ENCODE results near the gene MYO16.

MYO16 gene

DNA sequence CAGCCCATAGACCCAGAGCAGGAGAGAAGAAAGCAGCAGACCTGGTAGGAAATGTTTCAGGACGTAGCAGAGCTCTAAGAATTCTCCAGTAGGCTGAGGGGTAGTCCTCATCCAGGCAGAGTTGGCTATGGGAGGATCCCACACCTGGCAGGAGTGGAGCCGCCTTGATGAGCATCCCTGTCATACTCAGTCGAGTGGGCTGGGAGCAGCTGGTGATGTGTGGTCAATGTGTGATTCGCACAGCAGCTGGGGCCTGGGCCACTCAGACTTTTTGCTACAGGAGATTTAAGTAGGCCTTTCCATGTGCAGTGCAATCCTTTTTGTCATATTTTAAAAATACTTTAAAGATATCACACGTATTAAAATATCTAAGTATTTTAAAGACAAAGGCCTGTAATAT lies 56.6 kb downstream of the MYO16 start:
- no peak overlapping the region for H3K9ac ChIP-seq (ENCODE audit: low read length in 2 of 2)
- no peak overlapping the region for H3K27ac ChIP-seq (ENCODE audit: low read length)
- H3K27me3 ChIP-seq (ENCODE audit: control insufficient read depth in 1 of 2, insufficient read depth in 2 of 2, low read length in 2 of 2), result no peaks in the 10 kb centered on the region
- H3K36me3 ChIP-seq (ENCODE audit: control insufficient read depth in 2 of 2, insufficient read depth in 2 of 2, low read length in 2 of 2), result no peaks in the 10 kb centered on the region
- no peak overlapping the region for H3K4me3 ChIP-seq (ENCODE audit: low read length in 2 of 2)
- H3K9me3 ChIP-seq (ENCODE audit: control insufficient read depth in 2 of 2, low read length in 2 of 2), result no peaks in the 10 kb centered on the region
- no peaks in the 10 kb centered on the region for H3K4me1 ChIP-seq (ENCODE audit: control insufficient read depth, insufficient read depth, low read length)

DNA sequence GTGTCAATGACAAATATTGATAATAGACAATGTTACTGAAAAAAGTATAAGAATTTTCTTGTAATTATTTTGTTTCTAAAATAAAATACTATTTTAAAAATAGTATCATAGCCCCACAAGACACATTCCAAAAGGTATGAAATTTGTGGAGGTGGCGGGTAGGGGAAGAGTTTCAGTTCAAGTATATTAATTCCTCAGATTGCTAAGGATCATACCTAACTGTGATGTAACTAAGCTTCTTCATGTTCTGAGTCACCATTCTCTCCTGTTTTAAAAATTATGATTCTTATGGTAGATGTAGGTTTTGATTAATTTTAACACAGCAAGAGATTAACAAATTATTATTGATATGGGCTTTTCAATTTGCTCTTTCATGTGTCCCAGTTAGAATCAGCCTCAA lies 61.3 kb downstream of the MYO16 start:
- Histone ChIP-seq H3K4me1 (ENCODE audit: control insufficient read depth, insufficient read depth, low read length) (no peaks in the 10 kb centered on the region), H3K27me3 (ENCODE audit: control insufficient read depth in 1 of 2, insufficient read depth in 2 of 2, low read length in 2 of 2) (no peaks in the 10 kb centered on the region), H3K9me3 (ENCODE audit: control insufficient read depth in 2 of 2, low read length in 2 of 2) (no peaks in the 10 kb centered on the region), H3K27ac (ENCODE audit: low read length) (no peak overlapping the region), H3K9ac (ENCODE audit: low read length in 2 of 2) (no peak overlapping the region), H3K4me3 (ENCODE audit: low read length in 2 of 2) (no peak overlapping the region), H3K36me3 (ENCODE audit: control insufficient read depth in 2 of 2, insufficient read depth in 2 of 2, low read length in 2 of 2) (no peaks in the 10 kb centered on the region)

DNA sequence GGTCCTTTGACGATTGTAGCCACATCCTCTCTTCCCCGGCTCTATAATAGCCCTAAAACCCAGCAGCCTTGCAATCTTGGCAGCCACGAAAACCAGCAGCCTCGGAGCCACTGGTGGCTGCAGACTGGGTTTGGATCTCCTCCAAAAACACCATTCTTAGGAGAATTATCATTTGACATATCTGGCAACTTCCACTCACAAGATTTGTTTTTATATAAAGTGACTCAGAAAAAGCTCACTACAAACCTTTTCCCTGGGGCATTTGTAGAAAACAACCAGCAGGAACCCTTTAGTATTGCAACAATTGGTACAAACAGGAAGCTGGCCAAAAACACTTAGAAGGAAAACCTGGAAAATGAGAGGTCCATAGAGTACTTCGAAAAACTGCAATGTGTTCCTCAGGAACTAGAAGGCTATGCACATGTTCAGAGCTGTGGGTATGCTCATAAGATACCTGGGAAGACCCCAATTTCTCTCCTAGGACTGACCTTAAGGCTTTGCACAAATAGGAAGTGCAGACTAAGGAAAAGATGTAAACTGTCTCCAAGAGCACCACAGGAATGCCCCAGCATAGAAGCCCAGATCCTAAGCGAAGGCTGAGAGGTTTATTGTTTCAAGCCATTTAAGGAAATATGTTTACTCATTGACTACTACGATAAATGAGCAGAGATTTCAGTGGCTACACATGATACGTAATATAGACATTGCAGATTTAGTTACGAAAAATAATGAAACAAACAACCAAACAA lies 71.2 kb downstream of the MYO16 start:
- no peak overlapping the region for H3K9ac ChIP-seq (ENCODE audit: low read length in 2 of 2)
- H3K36me3 ChIP-seq (ENCODE audit: control insufficient read depth in 2 of 2, insufficient read depth in 2 of 2, low read length in 2 of 2), result no peaks in the 10 kb centered on the region
- no peaks in the 10 kb centered on the region for H3K27me3 ChIP-seq (ENCODE audit: control insufficient read depth in 1 of 2, insufficient read depth in 2 of 2, low read length in 2 of 2)
- peaks cover 2 to 5% of the 10 kb centered on the region in 2 donors for H3K9me3 ChIP-seq (ENCODE audit: control insufficient read depth in 2 of 2, low read length in 2 of 2)
- H3K4me3 ChIP-seq (ENCODE audit: low read length in 2 of 2), result no peak overlapping the region
- no peak overlapping the region for H3K27ac ChIP-seq (ENCODE audit: low read length)
- H3K4me1 ChIP-seq (ENCODE audit: control insufficient read depth, insufficient read depth, low read length), result no peaks in the 10 kb centered on the region

DNA sequence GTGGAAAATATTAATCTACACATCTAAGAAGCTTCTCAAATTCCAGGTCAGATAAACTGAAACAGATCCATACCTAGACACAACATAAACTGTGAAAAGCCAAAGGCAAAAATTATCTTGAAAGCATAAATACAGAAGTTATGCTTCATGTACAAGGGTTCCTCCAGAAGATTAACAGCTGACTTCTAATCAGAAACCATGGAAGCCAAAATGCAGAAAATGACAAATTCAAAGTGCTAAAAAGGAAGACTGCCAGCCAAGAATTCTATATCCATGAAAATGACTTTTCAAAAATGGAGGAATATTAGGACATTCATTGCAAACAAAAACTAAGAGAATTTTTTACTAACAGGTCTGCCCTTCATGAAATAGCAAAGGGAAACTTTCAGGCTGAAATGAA lies 72.8 kb downstream of the MYO16 start:
- Histone ChIP-seq H3K4me1 (ENCODE audit: control insufficient read depth, insufficient read depth, low read length) (no peaks in the 10 kb centered on the region), H3K27ac (ENCODE audit: low read length) (no peak overlapping the region), H3K27me3 (ENCODE audit: control insufficient read depth in 1 of 2, insufficient read depth in 2 of 2, low read length in 2 of 2) (no peaks in the 10 kb centered on the region), H3K9me3 (ENCODE audit: control insufficient read depth in 2 of 2, low read length in 2 of 2) (peaks cover 2 to 5% of the 10 kb centered on the region in 2 donors), H3K36me3 (ENCODE audit: control insufficient read depth in 2 of 2, insufficient read depth in 2 of 2, low read length in 2 of 2) (no peaks in the 10 kb centered on the region), H3K4me3 (ENCODE audit: low read length in 2 of 2) (no peak overlapping the region), H3K9ac (ENCODE audit: low read length in 2 of 2) (no peak overlapping the region)

DNA sequence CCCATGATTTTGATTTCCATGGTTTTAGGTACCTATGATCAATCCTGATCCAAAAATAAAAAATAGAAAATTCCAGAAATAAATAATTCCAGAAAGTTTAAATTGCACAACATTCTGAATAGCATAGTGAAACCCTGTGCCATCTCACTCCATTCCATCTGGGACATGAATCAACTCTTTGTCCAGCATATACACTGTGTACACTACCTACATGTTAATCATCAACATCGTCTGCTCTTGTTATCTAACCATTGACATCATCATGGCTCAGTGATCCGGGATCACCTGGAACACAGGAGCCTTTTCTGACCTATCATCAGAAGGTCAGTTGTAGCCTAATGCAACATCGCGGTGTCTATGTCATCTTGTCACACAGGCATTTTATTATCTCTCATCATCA lies 75.6 kb downstream of the MYO16 start:
- peaks cover 2 to 5% of the 10 kb centered on the region in 2 donors for H3K9me3 ChIP-seq (ENCODE audit: control insufficient read depth in 2 of 2, low read length in 2 of 2)
- no peaks in the 10 kb centered on the region for H3K27me3 ChIP-seq (ENCODE audit: control insufficient read depth in 1 of 2, insufficient read depth in 2 of 2, low read length in 2 of 2)
- no peak overlapping the region for H3K4me3 ChIP-seq (ENCODE audit: low read length in 2 of 2)
- no peaks in the 10 kb centered on the region for H3K36me3 ChIP-seq (ENCODE audit: control insufficient read depth in 2 of 2, insufficient read depth in 2 of 2, low read length in 2 of 2)
- H3K27ac ChIP-seq (ENCODE audit: low read length), result no peak overlapping the region
- H3K4me1 ChIP-seq (ENCODE audit: control insufficient read depth, insufficient read depth, low read length), result no peaks in the 10 kb centered on the region
- H3K9ac ChIP-seq (ENCODE audit: low read length in 2 of 2), result no peak overlapping the region

DNA sequence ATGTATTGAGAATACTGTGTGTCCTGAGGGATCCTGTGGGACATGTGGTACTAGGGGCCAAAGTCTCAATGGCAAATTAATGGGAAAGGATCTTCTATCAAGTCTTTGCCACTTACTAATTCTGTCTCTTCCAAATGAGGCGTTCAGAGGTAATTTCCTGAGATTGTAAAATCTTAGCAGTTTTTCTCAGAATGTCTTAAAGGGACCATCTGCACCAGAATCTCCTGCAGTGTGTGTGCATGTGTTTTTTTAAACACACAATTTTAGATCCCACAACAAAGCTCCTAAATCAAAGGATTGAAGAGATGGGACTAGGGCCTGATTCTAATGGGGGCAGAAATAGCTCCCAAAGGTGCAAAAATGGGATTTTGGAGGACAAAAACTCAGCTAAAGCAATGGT lies 78.2 kb downstream of the MYO16 start:
- Histone ChIP-seq H3K27me3 (ENCODE audit: control insufficient read depth in 1 of 2, insufficient read depth in 2 of 2, low read length in 2 of 2) (no peaks in the 10 kb centered on the region), H3K36me3 (ENCODE audit: control insufficient read depth in 2 of 2, insufficient read depth in 2 of 2, low read length in 2 of 2) (no peaks in the 10 kb centered on the region), H3K4me1 (ENCODE audit: control insufficient read depth, insufficient read depth, low read length) (no peaks in the 10 kb centered on the region), H3K9me3 (ENCODE audit: control insufficient read depth in 2 of 2, low read length in 2 of 2) (no peaks in the 10 kb centered on the region), H3K27ac (ENCODE audit: low read length) (no peak overlapping the region), H3K9ac (ENCODE audit: low read length in 2 of 2) (no peak overlapping the region), H3K4me3 (ENCODE audit: low read length in 2 of 2) (no peak overlapping the region)

DNA sequence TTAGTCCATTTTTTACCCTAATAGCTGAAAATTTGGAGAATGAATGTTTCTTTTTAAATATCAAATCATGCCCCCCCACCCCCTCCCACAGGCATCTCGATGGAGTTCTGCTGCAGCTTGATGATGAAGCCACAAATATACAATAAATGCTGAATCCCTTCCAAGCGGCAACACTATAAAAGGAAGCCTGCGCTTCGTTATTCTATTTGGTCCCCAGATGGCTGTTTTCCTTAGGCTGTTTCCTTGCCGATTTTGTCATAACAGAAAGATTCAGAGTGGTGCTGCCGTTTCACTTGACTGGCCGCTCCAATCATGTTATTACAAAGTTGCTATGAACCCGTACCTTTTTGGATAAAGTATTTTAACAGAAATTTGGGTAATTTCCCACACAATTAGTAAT lies 79.5 kb downstream of the MYO16 start:
- H3K9me3 ChIP-seq (ENCODE audit: control insufficient read depth in 2 of 2, low read length in 2 of 2), result no peaks in the 10 kb centered on the region
- H3K9ac ChIP-seq (ENCODE audit: low read length in 2 of 2), result no peak overlapping the region
- H3K4me3 ChIP-seq (ENCODE audit: low read length in 2 of 2), result no peak overlapping the region
- no peak overlapping the region for H3K27ac ChIP-seq (ENCODE audit: low read length)
- no peaks in the 10 kb centered on the region for H3K27me3 ChIP-seq (ENCODE audit: control insufficient read depth in 1 of 2, insufficient read depth in 2 of 2, low read length in 2 of 2)
- H3K4me1 ChIP-seq (ENCODE audit: control insufficient read depth, insufficient read depth, low read length), result no peaks in the 10 kb centered on the region
- H3K36me3 ChIP-seq (ENCODE audit: control insufficient read depth in 2 of 2, insufficient read depth in 2 of 2, low read length in 2 of 2), result no peaks in the 10 kb centered on the region

DNA sequence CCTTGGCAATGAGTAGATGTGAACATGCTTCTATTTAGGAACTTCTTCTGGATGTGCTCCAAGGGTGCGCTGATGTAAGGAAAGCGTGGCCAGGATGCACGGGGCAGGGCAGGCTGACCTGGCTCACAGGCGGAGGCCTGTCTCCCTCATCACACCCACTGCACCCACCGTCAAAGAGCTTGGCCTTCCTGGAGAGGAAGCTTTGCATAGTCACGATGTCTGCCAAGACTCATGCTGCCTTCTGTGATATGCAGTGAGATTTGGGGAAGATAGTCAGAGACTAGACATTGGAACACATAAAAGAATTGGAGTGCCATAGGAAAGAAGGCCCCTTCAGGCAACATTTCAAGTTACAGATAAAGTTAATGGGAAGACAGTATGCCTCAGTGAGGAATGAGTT lies 82.0 kb downstream of the MYO16 start:
- Histone ChIP-seq H3K27ac (ENCODE audit: low read length) (no peak overlapping the region), H3K36me3 (ENCODE audit: control insufficient read depth in 2 of 2, insufficient read depth in 2 of 2, low read length in 2 of 2) (no peaks in the 10 kb centered on the region), H3K4me3 (ENCODE audit: low read length in 2 of 2) (no peak overlapping the region), H3K9ac (ENCODE audit: low read length in 2 of 2) (no peak overlapping the region), H3K27me3 (ENCODE audit: control insufficient read depth in 1 of 2, insufficient read depth in 2 of 2, low read length in 2 of 2) (no peaks in the 10 kb centered on the region), H3K9me3 (ENCODE audit: control insufficient read depth in 2 of 2, low read length in 2 of 2) (no peaks in the 10 kb centered on the region), H3K4me1 (ENCODE audit: control insufficient read depth, insufficient read depth, low read length) (no peaks in the 10 kb centered on the region)

DNA sequence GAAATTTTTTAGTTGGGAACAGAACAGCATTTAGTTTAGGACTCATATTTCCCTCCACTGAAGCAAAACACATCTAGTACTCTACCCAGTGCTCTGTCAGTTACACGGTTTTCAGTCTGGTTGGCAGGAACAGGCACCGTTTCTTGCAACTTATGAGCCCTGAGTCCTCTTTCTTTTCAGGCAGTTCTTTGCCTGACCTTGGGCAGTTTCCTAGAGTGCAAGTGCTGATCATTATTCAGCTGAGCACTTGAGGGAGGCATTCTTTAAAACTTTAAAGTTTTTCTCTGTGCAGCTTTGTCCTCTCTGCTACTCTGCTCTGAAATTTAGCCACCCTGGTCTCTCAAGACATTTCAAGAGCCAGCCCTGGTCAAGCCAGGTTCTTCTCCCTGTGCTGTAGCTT lies 96.1 kb downstream of the MYO16 start:
- Histone ChIP-seq H3K27ac (ENCODE audit: low read length) (no peak overlapping the region), H3K9ac (ENCODE audit: low read length in 2 of 2) (no peak overlapping the region), H3K4me3 (ENCODE audit: low read length in 2 of 2) (no peak overlapping the region), H3K9me3 (ENCODE audit: control insufficient read depth in 2 of 2, low read length in 2 of 2) (no peaks in the 10 kb centered on the region), H3K36me3 (ENCODE audit: control insufficient read depth in 2 of 2, insufficient read depth in 2 of 2, low read length in 2 of 2) (no peaks in the 10 kb centered on the region), H3K4me1 (ENCODE audit: control insufficient read depth, insufficient read depth, low read length) (no peaks in the 10 kb centered on the region), H3K27me3 (ENCODE audit: control insufficient read depth in 1 of 2, insufficient read depth in 2 of 2, low read length in 2 of 2) (no peaks in the 10 kb centered on the region)

DNA sequence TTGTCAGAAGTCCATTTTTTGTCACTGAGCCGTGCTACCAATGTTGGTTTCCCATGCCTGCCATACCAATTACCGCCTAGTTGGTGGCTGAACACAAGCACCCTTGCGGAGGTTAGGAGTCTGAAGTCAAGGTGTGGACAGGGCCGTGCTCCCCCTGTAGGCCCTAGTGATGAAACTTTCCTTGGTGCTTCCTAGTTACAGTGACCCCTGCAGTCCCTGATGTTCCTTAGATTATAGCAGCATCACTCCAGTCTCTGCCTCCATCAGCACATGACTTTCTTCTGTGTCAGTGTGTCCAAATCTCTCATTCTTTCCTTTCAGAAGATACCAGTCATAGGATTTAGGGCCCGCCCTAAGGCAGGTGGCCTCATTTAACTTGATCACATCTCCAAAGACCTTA lies 99.0 kb downstream of the MYO16 start:
- H3K27ac ChIP-seq (ENCODE audit: low read length), result no peak overlapping the region
- H3K9me3 ChIP-seq (ENCODE audit: control insufficient read depth in 2 of 2, low read length in 2 of 2), result no peaks in the 10 kb centered on the region
- H3K9ac ChIP-seq (ENCODE audit: low read length in 2 of 2), result no peak overlapping the region
- H3K36me3 ChIP-seq (ENCODE audit: control insufficient read depth in 2 of 2, insufficient read depth in 2 of 2, low read length in 2 of 2), result no peaks in the 10 kb centered on the region
- H3K27me3 ChIP-seq (ENCODE audit: control insufficient read depth in 1 of 2, insufficient read depth in 2 of 2, low read length in 2 of 2), result no peaks in the 10 kb centered on the region
- no peaks in the 10 kb centered on the region for H3K4me1 ChIP-seq (ENCODE audit: control insufficient read depth, insufficient read depth, low read length)
- no peak overlapping the region for H3K4me3 ChIP-seq (ENCODE audit: low read length in 2 of 2)

DNA sequence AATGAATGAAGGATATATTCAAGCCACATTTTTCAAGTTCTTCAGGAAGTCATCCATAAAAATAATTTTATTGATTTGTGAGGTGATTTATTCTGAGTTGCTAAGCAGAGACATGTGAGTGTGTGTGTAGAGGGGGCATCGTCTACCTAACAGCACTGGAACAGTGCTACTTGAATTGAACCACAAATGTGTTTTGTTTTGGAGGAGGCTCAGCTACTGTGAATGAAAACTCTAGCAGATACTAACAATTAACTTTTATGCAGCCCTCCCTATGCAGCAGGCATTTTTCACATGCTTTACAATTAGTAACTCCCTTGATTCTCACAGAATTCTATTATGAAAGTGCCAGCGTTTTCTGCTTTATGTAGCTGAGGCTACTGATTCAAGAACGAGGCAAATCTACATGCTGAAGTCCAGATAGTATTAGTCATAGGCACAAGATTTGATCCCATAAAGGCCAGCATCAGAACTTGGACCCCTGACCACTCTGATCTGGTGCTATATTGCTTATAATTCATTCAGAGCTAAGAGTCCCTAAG lies 103.7 kb downstream of the MYO16 start:
- no peaks in the 10 kb centered on the region for H3K27me3 ChIP-seq (ENCODE audit: control insufficient read depth in 1 of 2, insufficient read depth in 2 of 2, low read length in 2 of 2)
- H3K4me3 ChIP-seq (ENCODE audit: low read length in 2 of 2), result no peak overlapping the region
- no peak overlapping the region for H3K27ac ChIP-seq (ENCODE audit: low read length)
- no peaks in the 10 kb centered on the region for H3K9me3 ChIP-seq (ENCODE audit: control insufficient read depth in 2 of 2, low read length in 2 of 2)
- no peak overlapping the region for H3K9ac ChIP-seq (ENCODE audit: low read length in 2 of 2)
- no peaks in the 10 kb centered on the region for H3K36me3 ChIP-seq (ENCODE audit: control insufficient read depth in 2 of 2, insufficient read depth in 2 of 2, low read length in 2 of 2)
- no peaks in the 10 kb centered on the region for H3K4me1 ChIP-seq (ENCODE audit: control insufficient read depth, insufficient read depth, low read length)
